Glomerular visceral epithelial cell (primary cell): ENCODE results near the gene MLKL.

Experiments
- DNase-seq: peaks from one replicate; pipeline ENCODE4 v3.0.0-alpha.2; 2016; ENCODE audit errors: extremely low spot score

The MLKL gene

GRCh38 chr16:74650966-74651567 is 49.6 kb downstream of the MLKL start:
- no peak for DNase-seq

- no peak for DNase-seq
Measured at GRCh38 chr16:74649839-74650504, 50.7 kb downstream of the MLKL start.

- DNase-seq: no peak
Measured at GRCh38 chr16:74641969-74642368, 58.7 kb downstream of the MLKL start.

GRCh38 chr16:74637742-74638453 is 62.8 kb downstream of the MLKL start:
- no peak for DNase-seq

- DNase-seq: no peak
Measured at GRCh38 chr16:74635303-74635702, 65.4 kb downstream of the MLKL start.

- no peak for DNase-seq
Measured at GRCh38 chr16:74633686-74634085, 67.0 kb downstream of the MLKL start.

GRCh38 chr16:74627506-74628220 is 73.0 kb downstream of the MLKL start:
- no peak for DNase-seq

- no peak for DNase-seq
Measured at GRCh38 chr16:74626741-74627416, 73.8 kb downstream of the MLKL start.

GRCh38 chr16:74625500-74626350 is 74.9 kb downstream of the MLKL start:
- no peak for DNase-seq

GRCh38 chr16:74623839-74624235 is 76.8 kb downstream of the MLKL start:
- no peak for DNase-seq

GRCh38 chr16:74623214-74623838 is 77.3 kb downstream of the MLKL start:
- DNase-seq: peak; percentile 48

- DNase-seq: no peak
Measured at GRCh38 chr16:74622005-74622404, 78.7 kb downstream of the MLKL start.
